ENCODE data around the gene KAT5. TPM values are rescaled to one million over a fixed set of nuclear protein-coding genes. Genes with fewer than 3 reads are reported as not detected.
"Not testable (repeated sequence)": the region's sequence is repeated elsewhere in the genome, so short reads cannot be mapped to it uniquely, and the experiment has no call there.

Gene KAT5
- 10 to 100 TPM; 56.5 to 65.1 TPM for total RNA-seq

- ATAC-seq (peak; percentile 86), DNase-seq (peak; percentile 99)
- Mint-ChIP-seq H3K4me1 (peaks cover 27% of the 10 kb centered on the region), H3K27ac (peak within 1 kb of the TSS; percentile 96), H3K9me3 (ENCODE audit: low read depth) (no peaks in the 10 kb centered on the region), H3K36me3 (ENCODE audit: low read depth) (peaks cover 34% of the 10 kb centered on the region), H3K4me3 (peak within 1 kb of the TSS; percentile 90), H3K27me3 (no peaks in the 10 kb centered on the region)
- ChIA-PET CTCF (interaction anchor here (0.6 to 4.2 kb wide), 40 partner anchors 8 to 1735 kb away, joined by 3 to 37 read pairs (median 4); partner anchors contain the start of genes AP5B1, CCDC85B, FIBP and GAL3ST3), POLR2A (interaction anchor here (0.6 to 1.9 kb wide), 7 partner anchors 9 to 247 kb away, joined by 3 to 17 read pairs (median 4); partner anchors contain the start of genes FIBP, MUS81 and RNASEH2C)
- intact Hi-C loops (cut with DNase I, micrococcal nuclease): loop anchor here (1.0 to 5.0 kb wide), 22 partner anchors 8 to 935 kb away; partner anchors contain the start of genes BANF1 (in 2 of the 2), EIF1AD (in 2 of the 2), RNASEH2C (in 2 of the 2) and AP5B1 (in 1 of the 2)
These were observed at the start of gene KAT5 for GRCh38 chr11:65711785-65712632. Gene KAT5 (plus strand): TSS chr11:65712252. CDS start chr11:65712268, 16 bp downstream.

- peaks cover 41% of the 10 kb centered on the region for H3K4me1 Mint-ChIP-seq
- CTCF ChIA-PET: interaction anchor here (0.6 to 1.4 kb wide), 11 partner anchors 10 to 529 kb away, joined by 3 to 4 read pairs (median 3); partner anchors contain the start of genes EHBP1L1 and SYVN1
- ATAC-seq (peak; percentile 90), DNase-seq (peak; percentile 96)
- H3K9me3 Mint-ChIP-seq (ENCODE audit: low read depth): no peaks in the 10 kb centered on the region
- no peaks in the 10 kb centered on the region for H3K27me3 Mint-ChIP-seq
- peaks cover 38% of the 10 kb centered on the region for H3K36me3 Mint-ChIP-seq (ENCODE audit: low read depth)
- peak within 1 kb of the TSS; percentile 97 for H3K27ac Mint-ChIP-seq
- POLR2A ChIA-PET: interaction anchor here (0.7 to 1.6 kb wide), 7 partner anchors 9 to 322 kb away, joined by 3 to 16 read pairs (median 3); no protein-coding TSS in a partner anchor
- peak within 1 kb of the TSS; percentile 88 for H3K4me3 Mint-ChIP-seq
- intact Hi-C loops (cut with DNase I, micrococcal nuclease): loop anchor here (1.0 to 5.0 kb wide), 15 partner anchors 10 to 298 kb away; partner anchors contain the start of genes PCNX3 (in 2 of the 2), AP5B1 (in 1 of the 2), C11orf68 (in 1 of the 2) and CFL1 (in 1 of the 2)
These were observed 49.0 kb upstream of the KAT5 start, which contains the start of gene RELA for GRCh38 chr11:65662799-65663638. Gene RELA (minus strand): TSS chr11:65662916. CDS start chr11:65662832, 84 bp downstream.

- Mint-ChIP-seq H3K4me1 (peaks cover 38% of the 10 kb centered on the region), H3K36me3 (ENCODE audit: low read depth) (peaks cover 33% of the 10 kb centered on the region), H3K9me3 (ENCODE audit: low read depth) (no peaks in the 10 kb centered on the region), H3K27me3 (no peaks in the 10 kb centered on the region), H3K27ac (peak overlapping the region; percentile 97), H3K4me3 (peak overlapping the region; percentile 88)
- POLR2A ChIA-PET: interaction anchor here (0.8 to 1.6 kb wide), 4 partner anchors 10 to 321 kb away, joined by 3 to 16 read pairs (median 3); no protein-coding TSS in a partner anchor
- DNase-seq (peak; percentile 71), ATAC-seq (peak; percentile 49)
- CTCF ChIA-PET: interaction anchor here (0.6 to 1.4 kb wide), 8 partner anchors 42 to 529 kb away, joined by 3 to 4 read pairs (median 3); partner anchors contain the start of genes EHBP1L1 and SYVN1
- intact Hi-C loops (cut with DNase I, micrococcal nuclease): loop anchor here (1.0 to 5.0 kb wide), 12 partner anchors 25 to 298 kb away; partner anchors contain the start of genes PCNX3 (in 2 of the 2), AP5B1 (in 1 of the 2), C11orf68 (in 1 of the 2) and CFL1 (in 1 of the 2)
These were observed 48.3 kb upstream of the KAT5 start for GRCh38 chr11:65663639-65664200.

GRCh38 chr11:65672180-65672860, 39.7 kb upstream of the KAT5 start:
- Mint-ChIP-seq H3K27me3 (no peaks in the 10 kb centered on the region), H3K9me3 (ENCODE audit: low read depth) (no peaks in the 10 kb centered on the region), H3K4me3 (no peak overlapping the region), H3K27ac (no peak overlapping the region), H3K36me3 (ENCODE audit: low read depth) (no peaks in the 10 kb centered on the region), H3K4me1 (peaks cover 6% of the 10 kb centered on the region)
- CTCF ChIA-PET: no interaction called here
- POLR2A ChIA-PET: interaction anchor here (1.0 kb wide), 1 partner anchor 34 kb away, joined by 3 read pairs; no protein-coding TSS in a partner anchor
- DNase-seq (peak; percentile 21), ATAC-seq (peak; percentile 83)
- intact Hi-C loops (cut with DNase I, micrococcal nuclease): no loop called here

- DNase-seq: no peak
- no peaks in the 10 kb centered on the region for H3K27me3 Mint-ChIP-seq
- ChIA-PET POLR2A (interaction anchor here (0.7 kb wide), 1 partner anchor 155 kb away, joined by 3 read pairs; no protein-coding TSS in a partner anchor), CTCF (interaction anchor here (1.0 kb wide), 1 partner anchor 344 kb away, joined by 3 read pairs; no protein-coding TSS in a partner anchor)
- H3K4me3 Mint-ChIP-seq: no peak overlapping the region
- intact Hi-C loops (cut with DNase I, micrococcal nuclease): no loop called here
- ATAC-seq: no peak
- H3K36me3 Mint-ChIP-seq (ENCODE audit: low read depth): no peaks in the 10 kb centered on the region
- H3K4me1 Mint-ChIP-seq: peaks cover 6% of the 10 kb centered on the region
- H3K9me3 Mint-ChIP-seq (ENCODE audit: low read depth): no peaks in the 10 kb centered on the region
- H3K27ac Mint-ChIP-seq: no peak overlapping the region
These were observed 39.1 kb upstream of the KAT5 start for GRCh38 chr11:65672982-65673381.

- no peaks in the 10 kb centered on the region for H3K36me3 Mint-ChIP-seq (ENCODE audit: low read depth)
- no peak overlapping the region for H3K27ac Mint-ChIP-seq
- H3K27me3 Mint-ChIP-seq: peaks cover 2% of the 10 kb centered on the region
- H3K4me3 Mint-ChIP-seq: no peak overlapping the region
- ATAC-seq (no peak), DNase-seq (no peak)
- intact Hi-C loops (cut with DNase I, micrococcal nuclease): loop anchor here in 1 of 2 experiments (5.0 kb wide), 1 partner anchor 67 kb away; no protein-coding TSS in a partner anchor
- POLR2A ChIA-PET: no interaction called here
- no peaks in the 10 kb centered on the region for H3K4me1 Mint-ChIP-seq
- H3K9me3 Mint-ChIP-seq (ENCODE audit: low read depth): no peaks in the 10 kb centered on the region
- CTCF ChIA-PET: interaction anchor here (1.5 kb wide), 1 partner anchor 14 kb away, joined by 5 read pairs; no protein-coding TSS in a partner anchor
These were observed 31.8 kb upstream of the KAT5 start for GRCh38 chr11:65680192-65680743.

GRCh38 chr11:65683480-65683879, 28.6 kb upstream of the KAT5 start:
- ATAC-seq; H3K4me1 Mint-ChIP-seq; H3K27me3 Mint-ChIP-seq; DNase-seq; H3K36me3 Mint-ChIP-seq (ENCODE audit: low read depth); H3K4me3 Mint-ChIP-seq; H3K9me3 Mint-ChIP-seq (ENCODE audit: low read depth); POLR2A ChIA-PET; H3K27ac Mint-ChIP-seq: not testable (repeated sequence)
- intact Hi-C loops (cut with DNase I, micrococcal nuclease): loop anchor here in 1 of 2 experiments (5.0 kb wide), 1 partner anchor 64 kb away; no protein-coding TSS in a partner anchor
- CTCF ChIA-PET: interaction anchor here (0.6 to 1.4 kb wide), 4 partner anchors 9 to 204 kb away, joined by 3 read pairs; partner anchors contain the start of gene FIBP

- DNase-seq (no peak), ATAC-seq (no peak)
- Mint-ChIP-seq H3K27ac (no peak overlapping the region), H3K36me3 (ENCODE audit: low read depth) (no peaks in the 10 kb centered on the region), H3K4me1 (no peaks in the 10 kb centered on the region), H3K27me3 (peaks cover 2% of the 10 kb centered on the region), H3K4me3 (no peak overlapping the region), H3K9me3 (ENCODE audit: low read depth) (no peaks in the 10 kb centered on the region)
- intact Hi-C loops (cut with DNase I, micrococcal nuclease): loop anchor here in 1 of 2 experiments (5.0 kb wide), 1 partner anchor 51 kb away; no protein-coding TSS in a partner anchor
- CTCF ChIA-PET: interaction anchor here (0.7 kb wide), 1 partner anchor 23 kb away, joined by 3 read pairs; the partner anchor contains the start of gene RELA
- POLR2A ChIA-PET: no interaction called here
These were observed 26.1 kb upstream of the KAT5 start for GRCh38 chr11:65685981-65686380.

GRCh38 chr11:65691847-65692246, 20.2 kb upstream of the KAT5 start:
- ATAC-seq; H3K36me3 Mint-ChIP-seq (ENCODE audit: low read depth); H3K27ac Mint-ChIP-seq; H3K9me3 Mint-ChIP-seq (ENCODE audit: low read depth); intact Hi-C loops (cut with DNase I, micrococcal nuclease); DNase-seq; H3K4me1 Mint-ChIP-seq; H3K27me3 Mint-ChIP-seq; H3K4me3 Mint-ChIP-seq: not testable (repeated sequence)
- CTCF ChIA-PET: interaction anchor here (0.7 to 1.1 kb wide), 2 partner anchors 8 to 14 kb away, joined by 3 read pairs; no protein-coding TSS in a partner anchor
- POLR2A ChIA-PET: interaction anchor here (0.7 kb wide), 1 partner anchor 311 kb away, joined by 6 read pairs; the partner anchor contains the start of gene BANF1
